Parathyroid adenoma (tissue), 2 donors: Measurements from ENCODE around the gene CD34.
"Not testable (repeated sequence)": the region's sequence is repeated elsewhere in the genome, so short reads cannot be mapped to it uniquely, and the experiment has no call there.

Experiments
- H2AFZ ChIP-seq: fragments of 300-600 bp; sonication (generic); one replicate; pipeline ENCODE4 v1.7.0; 2017; ENCODE audit warnings: antibody characterized with exemption, mild to moderate bottlenecking
- H3K27ac ChIP-seq: fragments of 300-600 bp; sonication (generic); one replicate; pipeline ENCODE4 v1.7.0; 2017
- H3K27me3 ChIP-seq: fragments of 300-600 bp; sonication (generic); one replicate; pipeline ENCODE4 v1.7.0; 2017; ENCODE audit warnings: low read length; ENCODE audit not compliant: control insufficient read depth, insufficient read depth
- H3K36me3 ChIP-seq: fragments of 300-600 bp; sonication (generic); one replicate; pipeline ENCODE4 v1.7.0; 2017; ENCODE audit warnings: low read length; ENCODE audit not compliant: control insufficient read depth, insufficient read depth
- H3K4me1 ChIP-seq: fragments of 300-600 bp; sonication (generic); one replicate; pipeline ENCODE4 v1.7.0; 2017; ENCODE audit warnings: control low read depth
- H3K4me2 ChIP-seq: fragments of 300-600 bp; sonication (generic); one replicate; pipeline ENCODE4 v1.7.0; 2017; ENCODE audit warnings: low read length
- H3K4me3 ChIP-seq: fragments of 300-600 bp; sonication (generic); one replicate; pipeline ENCODE4 v1.7.0; 2017; ENCODE audit warnings: low read depth, low read length
- H3K79me2 ChIP-seq: fragments of 300-600 bp; sonication (generic); one replicate; pipeline ENCODE4 v1.7.0; 2017; ENCODE audit warnings: control low read depth
- H3K9ac ChIP-seq: fragments of 300-600 bp; sonication (generic); one replicate; pipeline ENCODE4 v1.7.0; 2017; ENCODE audit warnings: mild to moderate bottlenecking
- H3K9me3 ChIP-seq: fragments of 300-600 bp; sonication (generic); one replicate; pipeline ENCODE4 v1.7.0; 2017; ENCODE audit warnings: low read length; ENCODE audit not compliant: control insufficient read depth
- TF ChIP-seq, protein P1 (sequence below): fragments of 300-600 bp; sonication (generic); IDR thresholded peaks from one replicate; pipeline ENCODE4 v1.7.0; 2017; ENCODE audit warnings: antibody characterized with exemption, mild to moderate bottlenecking
- donor health status: primary hyperparathyroidism.

CD34 gene

DNA sequence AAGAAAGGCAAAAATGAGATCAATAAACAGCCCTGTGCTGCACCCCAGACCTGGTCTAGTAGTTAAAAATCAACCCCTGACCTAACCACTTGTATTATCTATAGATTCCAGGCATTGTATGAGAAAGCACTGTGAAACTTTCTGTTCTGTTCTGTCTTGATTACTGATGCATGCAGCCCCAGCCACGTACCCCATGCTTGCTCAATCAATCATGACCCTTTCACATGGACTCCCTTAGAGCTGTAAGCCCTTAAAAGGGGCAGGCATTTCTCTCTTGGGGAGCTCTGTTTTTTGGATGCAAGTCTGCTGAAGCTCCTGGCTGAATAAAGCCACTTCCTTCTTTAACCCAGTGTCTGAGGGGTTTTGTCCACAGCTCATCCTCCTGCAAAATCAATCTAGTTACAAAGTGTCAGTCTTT is 24.2 kb upstream of the CD34 start:
- H3K9me3 ChIP-seq: no peaks in the 10 kb centered on the region
- H3K4me3 ChIP-seq: no peak overlapping the region
- TF ChIP-seq, protein P1, sequence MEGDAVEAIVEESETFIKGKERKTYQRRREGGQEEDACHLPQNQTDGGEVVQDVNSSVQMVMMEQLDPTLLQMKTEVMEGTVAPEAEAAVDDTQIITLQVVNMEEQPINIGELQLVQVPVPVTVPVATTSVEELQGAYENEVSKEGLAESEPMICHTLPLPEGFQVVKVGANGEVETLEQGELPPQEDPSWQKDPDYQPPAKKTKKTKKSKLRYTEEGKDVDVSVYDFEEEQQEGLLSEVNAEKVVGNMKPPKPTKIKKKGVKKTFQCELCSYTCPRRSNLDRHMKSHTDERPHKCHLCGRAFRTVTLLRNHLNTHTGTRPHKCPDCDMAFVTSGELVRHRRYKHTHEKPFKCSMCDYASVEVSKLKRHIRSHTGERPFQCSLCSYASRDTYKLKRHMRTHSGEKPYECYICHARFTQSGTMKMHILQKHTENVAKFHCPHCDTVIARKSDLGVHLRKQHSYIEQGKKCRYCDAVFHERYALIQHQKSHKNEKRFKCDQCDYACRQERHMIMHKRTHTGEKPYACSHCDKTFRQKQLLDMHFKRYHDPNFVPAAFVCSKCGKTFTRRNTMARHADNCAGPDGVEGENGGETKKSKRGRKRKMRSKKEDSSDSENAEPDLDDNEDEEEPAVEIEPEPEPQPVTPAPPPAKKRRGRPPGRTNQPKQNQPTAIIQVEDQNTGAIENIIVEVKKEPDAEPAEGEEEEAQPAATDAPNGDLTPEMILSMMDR: no peak

DNA sequence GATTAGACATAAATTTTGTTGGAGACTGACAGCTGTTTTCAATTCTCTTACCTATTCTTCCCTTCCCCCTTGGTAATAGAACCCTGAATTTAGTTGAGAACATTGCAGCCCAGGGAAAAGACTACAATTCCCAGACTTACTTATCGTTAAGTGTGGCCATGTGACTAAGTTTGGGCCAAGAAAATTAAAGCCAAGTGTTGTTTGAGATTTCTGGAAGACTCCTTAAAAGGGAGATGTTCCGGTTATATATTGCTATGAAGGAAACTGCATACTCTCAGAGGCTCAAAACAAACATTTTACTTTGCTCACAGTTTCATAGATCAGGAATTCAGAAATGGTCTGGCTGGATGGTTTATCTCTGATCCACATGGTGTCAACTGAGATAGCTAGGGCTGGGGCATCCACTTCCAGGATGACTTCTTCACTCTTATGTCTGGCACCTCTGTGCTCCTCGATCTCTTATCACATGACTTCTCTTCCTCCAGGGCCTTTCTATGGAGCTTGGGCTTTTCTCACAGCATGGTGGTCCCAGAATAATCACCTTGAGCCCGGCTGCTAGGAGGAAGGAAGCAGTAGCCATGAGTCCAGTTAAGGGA is 22.4 kb upstream of the CD34 start:
- H3K27ac ChIP-seq: no peak overlapping the region
- no peak overlapping the region for H3K4me2 ChIP-seq
- H3K79me2 ChIP-seq: no peaks in the 10 kb centered on the region
- H3K4me3 ChIP-seq: no peak overlapping the region
- no peaks in the 10 kb centered on the region for H3K4me1 ChIP-seq
- no peaks in the 10 kb centered on the region for H3K36me3 ChIP-seq
- no peaks in the 10 kb centered on the region for H3K27me3 ChIP-seq
- TF ChIP-seq, protein P1: no peak
- H3K9me3 ChIP-seq: no peaks in the 10 kb centered on the region
- no peak overlapping the region for H2AFZ ChIP-seq
- H3K9ac ChIP-seq: no peak overlapping the region

More for the DNA sequence above, 24.2 kb upstream of the CD34 start:
- no peak overlapping the region for H2AFZ ChIP-seq
- no peaks in the 10 kb centered on the region for H3K36me3 ChIP-seq
- H3K4me2 ChIP-seq: no peak overlapping the region
- H3K4me1 ChIP-seq: no peaks in the 10 kb centered on the region
- no peaks in the 10 kb centered on the region for H3K79me2 ChIP-seq
- no peak overlapping the region for H3K9ac ChIP-seq
- no peak overlapping the region for H3K27ac ChIP-seq
- H3K27me3 ChIP-seq: no peaks in the 10 kb centered on the region

DNA sequence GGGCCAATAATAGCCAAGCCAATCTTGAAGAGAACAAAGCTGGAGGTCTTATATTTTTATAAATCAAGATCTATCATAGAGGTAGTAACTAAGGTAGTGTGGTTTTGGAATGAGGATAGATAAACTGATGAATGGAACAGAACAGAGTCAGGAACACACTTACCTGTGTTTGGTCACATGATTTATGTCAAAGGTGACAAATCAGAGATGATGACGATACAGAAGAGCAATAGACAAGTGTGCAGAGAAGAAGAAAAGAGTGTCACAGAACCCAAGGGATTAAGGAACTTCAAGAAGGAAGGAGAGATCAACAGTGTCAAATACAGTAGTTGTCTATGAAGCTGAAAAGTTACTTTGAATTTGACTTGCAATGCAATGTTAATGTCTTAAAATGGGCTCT is 16.1 kb upstream of the CD34 start:
- Histone ChIP-seq H3K36me3 (no peaks in the 10 kb centered on the region), H3K4me3 (no peak overlapping the region), H3K9ac (no peak overlapping the region), H3K79me2 (no peaks in the 10 kb centered on the region), H3K9me3 (no peaks in the 10 kb centered on the region), H3K27ac (no peak overlapping the region), H3K27me3 (no peaks in the 10 kb centered on the region), H3K4me2 (no peak overlapping the region), H3K4me1 (no peaks in the 10 kb centered on the region), H2AFZ (no peak overlapping the region)
- TF ChIP-seq, protein P1: no peak

DNA sequence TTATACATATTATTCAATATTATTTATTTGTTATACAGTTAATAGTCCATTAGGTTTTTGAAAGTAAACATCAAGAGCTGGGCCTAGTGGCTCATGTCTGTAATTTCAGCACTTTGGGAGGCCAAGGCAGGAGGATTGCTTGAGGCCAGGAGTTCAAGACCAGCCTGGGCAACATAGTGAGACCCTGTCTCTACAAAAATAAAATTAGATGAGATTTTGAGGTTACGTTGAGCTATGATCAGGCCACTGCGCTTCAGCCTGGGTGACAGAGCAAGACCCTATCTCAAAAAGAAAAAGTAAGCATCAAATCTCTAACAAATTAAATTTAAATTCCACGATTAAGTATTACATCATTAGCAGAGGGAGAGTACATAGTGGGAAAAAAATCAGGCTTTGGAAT is 15.0 kb upstream of the CD34 start:
- not testable (repeated sequence) for H3K79me2 ChIP-seq, H3K27me3 ChIP-seq, H3K4me3 ChIP-seq, H3K4me1 ChIP-seq, H3K9ac ChIP-seq, H2AFZ ChIP-seq, H3K27ac ChIP-seq, H3K36me3 ChIP-seq, H3K4me2 ChIP-seq, H3K9me3 ChIP-seq

DNA sequence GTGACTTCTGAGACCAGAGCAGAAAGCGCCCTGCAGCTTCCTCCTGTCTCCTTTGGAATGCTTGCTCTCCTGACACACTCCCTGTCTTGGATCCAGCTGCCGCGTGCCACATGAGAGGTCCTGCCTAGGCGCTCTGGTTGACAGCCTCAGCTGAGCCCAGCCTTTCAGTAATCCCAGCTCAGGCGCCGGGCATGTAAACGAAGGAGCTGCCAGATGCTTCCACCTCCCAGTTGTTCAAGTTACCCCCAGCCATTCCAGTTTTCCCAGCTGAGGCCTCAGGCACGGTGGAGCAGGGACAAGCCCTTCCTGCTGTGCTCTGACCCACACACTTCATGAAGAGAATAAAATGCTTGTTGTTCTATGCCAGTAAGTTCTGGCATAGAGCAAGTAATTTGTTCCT is 14.3 kb upstream of the CD34 start:
- peak overlapping the region; percentile 24 for H3K27ac ChIP-seq

More for the DNA sequence above, 14.3 kb upstream of the CD34 start:
- Histone ChIP-seq H3K4me1 (no peaks in the 10 kb centered on the region), H3K9me3 (no peaks in the 10 kb centered on the region), H3K4me2 (no peak overlapping the region), H3K27me3 (no peaks in the 10 kb centered on the region), H3K9ac (no peak overlapping the region), H3K4me3 (no peak overlapping the region), H2AFZ (no peak overlapping the region), H3K79me2 (no peaks in the 10 kb centered on the region), H3K36me3 (no peaks in the 10 kb centered on the region)
- TF ChIP-seq, protein P1: no peak
